Measurements from ENCODE around the gene GATA5.

GATA5 gene

GRCh38 chr20:62487118-62487517 is 11.3 kb upstream of the GATA5 start:
- DNase-seq, result no peak

GRCh38 chr20:62486484-62486883 is 10.7 kb upstream of the GATA5 start:
- DNase-seq, result no peak

- no peak for DNase-seq
Measured at GRCh38 chr20:62485701-62486089, 9.9 kb upstream of the GATA5 start.

- peak in 2 of 3 donors; percentile 30 to 60 for DNase-seq
Measured at GRCh38 chr20:62485062-62485700, 9.4 kb upstream of the GATA5 start.

- DNase-seq, result no peak
Measured at GRCh38 chr20:62484478-62484877, 8.7 kb upstream of the GATA5 start.

GRCh38 chr20:62483613-62484458 is 8.0 kb upstream of the GATA5 start:
- DNase-seq, result no peak

GRCh38 chr20:62482974-62483373 is 7.2 kb upstream of the GATA5 start:
- peak in 2 of 3 donors; percentile 22 to 41 for DNase-seq

GRCh38 chr20:62482146-62482809 is 6.5 kb upstream of the GATA5 start:
- DNase-seq, result peak in 1 of 3 donors; percentile 37

- DNase-seq, result no peak
Measured at GRCh38 chr20:62481425-62482145, 5.8 kb upstream of the GATA5 start.

GRCh38 chr20:62480318-62480717 is 4.5 kb upstream of the GATA5 start:
- no peak for DNase-seq

GRCh38 chr20:62479656-62480055 is 3.9 kb upstream of the GATA5 start:
- DNase-seq, result no peak

- DNase-seq, result no peak
Measured at GRCh38 chr20:62479156-62479555, 3.4 kb upstream of the GATA5 start.

GRCh38 chr20:62477669-62478455 is 2.1 kb upstream of the GATA5 start:
- no peak for DNase-seq

GRCh38 chr20:62476056-62476838 is 452 bp upstream of the GATA5 start:
- DNase-seq, result peak in 1 of 3 donors; percentile 34

GRCh38 chr20:62475027-62475771 is 596 bp downstream of the GATA5 start:
- peak in 1 of 3 donors; percentile 28 for DNase-seq

GRCh38 chr20:62474604-62475026 is 1.2 kb downstream of the GATA5 start:
- DNase-seq, result no peak

- no peak for DNase-seq
Measured at GRCh38 chr20:62473717-62474603, 1.8 kb downstream of the GATA5 start.

- no peak for DNase-seq
Measured at GRCh38 chr20:62472941-62473585, 2.7 kb downstream of the GATA5 start.

Data from suppressor macrophage treated with lipopolysaccharide for 1 hour (primary cell).